Measurements from ENCODE around the gene IL31RA.

The IL31RA gene

GRCh38 chr5:55860288-55860687 lies 9.1 kb downstream of the IL31RA start:
- no peak overlapping the region for H3K27ac ChIP-seq
- TF ChIP-seq CTCF (conservative IDR thresholded peaks at IDR 0.05) = no peak

- TF ChIP-seq ZFX (IDR thresholded peaks at IDR 0.05) = no peak
- TF ChIP-seq CTCF (conservative IDR thresholded peaks at IDR 0.05) = no peak
- H3K27ac ChIP-seq = no peak overlapping the region
These were observed 9.6 kb downstream of the IL31RA start for GRCh38 chr5:55860709-55861108.

GRCh38 chr5:55864606-55865541 lies 13.7 kb downstream of the IL31RA start:
- H3K27ac ChIP-seq = no peak overlapping the region

GRCh38 chr5:55865831-55866230 lies 14.7 kb downstream of the IL31RA start:
- TF ChIP-seq CTCF (conservative IDR thresholded peaks at IDR 0.05) (no peak), ZFX (IDR thresholded peaks at IDR 0.05) (no peak)
- H3K27ac ChIP-seq = no peak overlapping the region

More at GRCh38 chr5:55864606-55865541, 13.7 kb downstream of the IL31RA start:
- TF ChIP-seq ZFX (IDR thresholded peaks at IDR 0.05) (no peak), CTCF (conservative IDR thresholded peaks at IDR 0.05) (no peak)

GRCh38 chr5:55866485-55866884 lies 15.3 kb downstream of the IL31RA start:
- TF ChIP-seq ZFX (IDR thresholded peaks at IDR 0.05) = no peak
- no peak for TF ChIP-seq CTCF (conservative IDR thresholded peaks at IDR 0.05)
- H3K27ac ChIP-seq = no peak overlapping the region

GRCh38 chr5:55866934-55867333 lies 15.8 kb downstream of the IL31RA start:
- TF ChIP-seq CTCF (conservative IDR thresholded peaks at IDR 0.05) (no peak), ZFX (IDR thresholded peaks at IDR 0.05) (no peak)
- no peak overlapping the region for H3K27ac ChIP-seq

- no peak overlapping the region for H3K27ac ChIP-seq
- no peak for TF ChIP-seq CTCF (conservative IDR thresholded peaks at IDR 0.05)
- no peak for TF ChIP-seq ZFX (IDR thresholded peaks at IDR 0.05)
These were observed 17.7 kb downstream of the IL31RA start for GRCh38 chr5:55868846-55869245.

Data from C4-2B (cell line).